NCI-H2029 (cell line): ENCODE data around the gene TXNDC17.
"Not testable (repeated sequence)": the region's sequence is repeated elsewhere in the genome, so short reads cannot be mapped to it uniquely, and the experiment has no call there.

Experiments
- DNase-seq: peaks from one replicate; lab custom pipeline; 2025; lab: John Stamatoyannopoulos, UW

The TXNDC17 gene

GRCh38 chr17:6660805-6661463 lies 20.1 kb downstream of the TXNDC17 start:
- DNase-seq, result no peak

GRCh38 chr17:6661464-6661848 lies 20.6 kb downstream of the TXNDC17 start:
- DNase-seq, result no peak

GRCh38 chr17:6663200-6663599 lies 22.3 kb downstream of the TXNDC17 start:
- not testable (repeated sequence) for DNase-seq

GRCh38 chr17:6666077-6666521 lies 25.2 kb downstream of the TXNDC17 start:
- DNase-seq, result peak; percentile 22

- no peak for DNase-seq
Measured at GRCh38 chr17:6666557-6666956, 25.7 kb downstream of the TXNDC17 start.

GRCh38 chr17:6667516-6667915 lies 26.7 kb downstream of the TXNDC17 start:
- DNase-seq, result no peak

GRCh38 chr17:6668219-6668618 lies 27.4 kb downstream of the TXNDC17 start:
- DNase-seq, result no peak

GRCh38 chr17:6668727-6669425 lies 28.0 kb downstream of the TXNDC17 start:
- DNase-seq, result no peak

- no peak for DNase-seq
Measured at GRCh38 chr17:6669479-6670212, 28.8 kb downstream of the TXNDC17 start.

- no peak for DNase-seq
Measured at GRCh38 chr17:6670571-6670970, 29.7 kb downstream of the TXNDC17 start.

- no peak for DNase-seq
Measured at GRCh38 chr17:6670999-6671398, 30.1 kb downstream of the TXNDC17 start.

- no peak for DNase-seq
Measured at GRCh38 chr17:6671431-6671830, 30.6 kb downstream of the TXNDC17 start.

GRCh38 chr17:6674586-6674985 lies 33.7 kb downstream of the TXNDC17 start:
- DNase-seq, result no peak

- no peak for DNase-seq
Measured at GRCh38 chr17:6675201-6675825, 34.5 kb downstream of the TXNDC17 start.

GRCh38 chr17:6676802-6677157 lies 35.9 kb downstream of the TXNDC17 start:
- no peak for DNase-seq

GRCh38 chr17:6677158-6677831 lies 36.4 kb downstream of the TXNDC17 start:
- no peak for DNase-seq

- DNase-seq, result no peak
Measured at GRCh38 chr17:6677946-6678345, 37.1 kb downstream of the TXNDC17 start.

- DNase-seq, result no peak
Measured at GRCh38 chr17:6679241-6679640, 38.4 kb downstream of the TXNDC17 start.

GRCh38 chr17:6681176-6681575 lies 40.3 kb downstream of the TXNDC17 start:
- DNase-seq, result no peak

- no peak for DNase-seq
Measured at GRCh38 chr17:6681671-6682070, 40.8 kb downstream of the TXNDC17 start.

GRCh38 chr17:6682339-6682738 lies 41.5 kb downstream of the TXNDC17 start:
- DNase-seq, result no peak

- no peak for DNase-seq
Measured at GRCh38 chr17:6683081-6683684, 42.3 kb downstream of the TXNDC17 start.
